Kidney tubule cell (primary cell): Measurements from ENCODE around the gene NASP.

Experiments
- DNase-seq: peaks from one replicate; pipeline ENCODE4 v3.0.0-alpha.2; 2018; ENCODE audit warnings: low spot score

NASP gene

GRCh38 chr1:45667321-45668111, 83.7 kb downstream of the NASP start:
- no peak for DNase-seq
